Measurements from ENCODE around the gene ALK.

The ALK gene

DNA sequence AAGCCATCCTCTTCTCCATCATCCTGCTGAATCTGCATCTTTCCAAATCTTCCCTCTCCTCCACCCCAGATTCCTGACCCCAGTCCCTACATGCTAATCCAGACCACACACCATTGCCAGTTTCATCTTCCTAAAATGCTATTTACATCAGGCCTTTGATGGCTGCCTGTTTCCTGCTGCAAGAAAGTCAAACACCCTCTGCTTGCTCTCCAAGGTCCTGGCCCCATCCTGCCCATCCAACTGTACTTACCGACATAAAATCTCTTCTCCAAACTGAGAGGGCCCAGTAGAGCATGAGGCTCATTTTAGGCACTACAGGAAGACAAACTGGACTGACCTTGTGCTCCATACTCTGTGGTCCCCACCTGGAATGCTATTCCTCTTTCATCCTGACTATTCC, 19.0 kb downstream of the ALK start:
- H3K27me3 ChIP-seq (ENCODE audit: insufficient read depth, low read depth, severe bottlenecking): no peaks in the 10 kb centered on the region
- TF ChIP-seq, protein P1, sequence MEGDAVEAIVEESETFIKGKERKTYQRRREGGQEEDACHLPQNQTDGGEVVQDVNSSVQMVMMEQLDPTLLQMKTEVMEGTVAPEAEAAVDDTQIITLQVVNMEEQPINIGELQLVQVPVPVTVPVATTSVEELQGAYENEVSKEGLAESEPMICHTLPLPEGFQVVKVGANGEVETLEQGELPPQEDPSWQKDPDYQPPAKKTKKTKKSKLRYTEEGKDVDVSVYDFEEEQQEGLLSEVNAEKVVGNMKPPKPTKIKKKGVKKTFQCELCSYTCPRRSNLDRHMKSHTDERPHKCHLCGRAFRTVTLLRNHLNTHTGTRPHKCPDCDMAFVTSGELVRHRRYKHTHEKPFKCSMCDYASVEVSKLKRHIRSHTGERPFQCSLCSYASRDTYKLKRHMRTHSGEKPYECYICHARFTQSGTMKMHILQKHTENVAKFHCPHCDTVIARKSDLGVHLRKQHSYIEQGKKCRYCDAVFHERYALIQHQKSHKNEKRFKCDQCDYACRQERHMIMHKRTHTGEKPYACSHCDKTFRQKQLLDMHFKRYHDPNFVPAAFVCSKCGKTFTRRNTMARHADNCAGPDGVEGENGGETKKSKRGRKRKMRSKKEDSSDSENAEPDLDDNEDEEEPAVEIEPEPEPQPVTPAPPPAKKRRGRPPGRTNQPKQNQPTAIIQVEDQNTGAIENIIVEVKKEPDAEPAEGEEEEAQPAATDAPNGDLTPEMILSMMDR (IDR thresholded peaks at IDR 0.05; ENCODE audit: low read depth, low read length): no peak

DNA sequence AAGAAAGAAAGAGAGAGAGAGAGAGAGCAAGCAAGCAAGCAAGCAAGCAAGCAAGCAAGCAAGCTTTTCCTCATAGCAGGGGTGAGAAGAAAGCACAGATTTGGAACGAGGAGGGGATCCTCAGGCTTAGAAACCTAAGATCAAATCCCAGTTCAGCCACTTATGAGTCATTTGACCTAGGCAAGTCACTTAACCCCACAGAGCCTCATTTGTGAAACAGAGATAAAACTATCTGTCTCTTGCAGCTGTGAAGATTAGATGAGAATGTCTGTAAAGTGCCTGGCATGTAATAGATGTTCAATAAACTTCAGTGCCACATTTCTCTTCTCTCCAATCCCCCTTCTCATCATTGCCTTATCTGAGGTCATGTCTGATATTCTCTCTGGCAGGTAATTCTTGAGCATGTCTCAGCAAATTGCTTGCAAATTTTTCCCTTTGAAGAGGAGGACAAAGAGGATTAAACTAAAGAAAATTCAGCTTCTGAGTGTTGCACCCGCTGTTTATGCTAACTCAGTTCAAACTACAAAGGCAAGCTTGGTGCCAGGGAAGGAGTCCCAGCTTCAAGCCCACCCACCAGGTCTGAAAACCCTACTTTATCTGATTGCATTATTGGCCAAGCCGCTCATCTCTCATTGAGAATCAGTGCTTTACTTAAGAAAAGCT, 20.3 kb downstream of the ALK start:
- Histone ChIP-seq H3K36me3 (no peaks in the 10 kb centered on the region), H3K4me3 (ENCODE audit: low read depth, low read length) (no peak overlapping the region), H3K27ac (no peak overlapping the region), H3K9me3 (ENCODE audit: severe bottlenecking) (no peaks in the 10 kb centered on the region), H3K27me3 (ENCODE audit: insufficient read depth, low read depth, severe bottlenecking) (no peaks in the 10 kb centered on the region)
- TF ChIP-seq, protein P1 (IDR thresholded peaks at IDR 0.05; ENCODE audit: low read depth, low read length): no peak
- DNase-seq: no peak

More for the DNA sequence above, 19.0 kb downstream of the ALK start:
- Histone ChIP-seq H3K27ac (no peak overlapping the region), H3K9me3 (ENCODE audit: severe bottlenecking) (no peaks in the 10 kb centered on the region), H3K4me3 (ENCODE audit: low read depth, low read length) (no peak overlapping the region), H3K36me3 (no peaks in the 10 kb centered on the region)
- DNase-seq: no peak

DNA sequence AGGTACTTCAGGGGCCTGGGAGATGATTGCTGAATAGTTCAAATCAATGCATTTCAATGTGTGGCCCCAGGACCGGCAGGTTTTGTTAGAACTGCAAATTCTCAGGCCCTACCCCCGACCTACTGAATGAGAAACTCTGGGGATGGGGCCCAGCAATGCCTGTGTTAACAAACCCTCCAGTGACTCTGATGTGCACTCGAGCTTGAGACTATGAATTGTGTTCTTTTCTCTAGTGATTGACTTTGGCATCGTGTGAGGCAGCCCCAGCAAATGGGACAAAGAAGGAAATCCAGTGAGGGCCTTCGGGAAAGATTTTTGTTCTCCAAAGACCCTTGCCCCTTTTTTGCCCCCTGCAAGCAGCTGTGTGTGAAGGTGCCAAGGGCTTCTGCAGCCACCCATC, 22.4 kb downstream of the ALK start:
- no peaks in the 10 kb centered on the region for H3K9me3 ChIP-seq (ENCODE audit: severe bottlenecking)
- TF ChIP-seq, protein P1 (IDR thresholded peaks at IDR 0.05; ENCODE audit: low read depth, low read length): no peak
- no peak for DNase-seq
- H3K27me3 ChIP-seq (ENCODE audit: insufficient read depth, low read depth, severe bottlenecking): no peaks in the 10 kb centered on the region
- no peak overlapping the region for H3K27ac ChIP-seq
- no peaks in the 10 kb centered on the region for H3K36me3 ChIP-seq
- H3K4me3 ChIP-seq (ENCODE audit: low read depth, low read length): no peak overlapping the region

DNA sequence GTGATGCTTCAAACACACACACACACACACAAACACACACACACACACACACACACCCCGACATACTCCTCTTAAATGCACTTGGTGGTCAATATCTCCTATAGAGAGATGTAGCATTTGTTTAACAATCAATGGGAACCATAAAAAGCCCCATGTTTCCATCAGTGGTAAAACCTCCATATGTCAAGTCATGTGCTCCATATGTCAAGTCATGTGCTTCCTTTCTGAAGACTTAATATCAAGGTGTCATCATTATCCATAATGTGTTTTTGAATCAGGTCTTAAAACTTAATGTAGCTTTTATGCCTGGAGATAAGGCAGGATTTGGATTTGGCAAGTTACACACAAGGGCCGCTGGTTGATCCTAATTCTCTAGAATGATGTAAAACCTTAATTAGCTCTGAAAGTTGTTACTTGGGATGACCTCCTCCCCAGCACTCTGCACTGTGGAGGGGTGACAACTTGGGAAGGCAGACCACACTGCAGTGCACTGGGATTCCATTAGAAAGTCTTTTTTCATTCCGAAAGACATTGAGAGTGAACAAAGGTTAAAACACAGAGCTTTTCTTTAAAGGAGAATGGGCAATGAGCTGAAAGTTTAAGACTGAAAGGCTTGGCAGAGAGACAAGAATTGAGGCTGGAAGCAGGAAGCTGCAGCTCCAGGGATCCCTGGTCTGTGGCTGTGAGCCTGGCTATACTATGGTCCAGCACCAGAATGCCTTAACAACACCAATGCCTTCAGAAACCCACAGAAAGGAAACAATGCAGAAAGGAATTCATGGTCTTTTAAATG, 26.4 kb downstream of the ALK start:
- TF ChIP-seq, protein P1 (IDR thresholded peaks at IDR 0.05; ENCODE audit: low read depth, low read length): no peak
- H3K27me3 ChIP-seq (ENCODE audit: insufficient read depth, low read depth, severe bottlenecking): no peaks in the 10 kb centered on the region
- H3K36me3 ChIP-seq: no peaks in the 10 kb centered on the region
- no peak overlapping the region for H3K4me3 ChIP-seq (ENCODE audit: low read depth, low read length)
- peak overlapping the region; percentile 3 for H3K27ac ChIP-seq
- H3K9me3 ChIP-seq (ENCODE audit: severe bottlenecking): no peaks in the 10 kb centered on the region
- DNase-seq: peak; percentile 34

DNA sequence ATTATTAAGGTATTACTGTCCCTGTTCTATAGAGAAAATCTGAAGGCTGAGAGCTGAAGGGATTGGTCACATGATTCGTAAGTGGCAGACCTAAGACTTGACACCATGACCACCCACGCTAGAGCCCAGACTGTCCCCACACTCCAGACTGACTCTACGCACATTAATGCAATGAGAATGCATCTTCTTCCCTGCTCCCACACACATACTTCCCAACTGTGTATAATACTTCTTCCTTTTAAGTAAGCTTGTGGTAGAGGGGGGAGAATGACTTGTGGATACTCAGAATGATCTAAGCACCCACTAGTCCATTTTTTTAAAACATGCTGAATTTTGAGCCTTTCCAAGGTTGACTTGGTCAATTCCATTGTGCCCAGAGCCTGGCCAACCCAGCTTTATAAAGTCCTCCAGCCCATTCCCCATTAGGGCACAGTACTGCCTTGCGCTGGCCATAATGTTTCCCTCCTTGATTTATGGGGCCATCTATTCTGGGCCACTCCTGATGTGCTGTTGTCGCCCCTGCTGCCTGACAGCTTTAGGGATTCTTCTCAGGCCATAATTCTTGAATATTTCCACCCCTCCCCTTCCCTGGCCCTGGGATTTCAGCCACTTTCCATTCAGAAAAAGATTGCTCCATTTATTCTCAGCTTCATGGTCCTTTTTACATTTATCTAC, 28.7 kb downstream of the ALK start:
- TF ChIP-seq, protein P1 (IDR thresholded peaks at IDR 0.05; ENCODE audit: low read depth, low read length): no peak
- no peak for DNase-seq

More for the DNA sequence above, 28.7 kb downstream of the ALK start:
- Histone ChIP-seq H3K27ac (no peak overlapping the region), H3K4me3 (ENCODE audit: low read depth, low read length) (no peak overlapping the region), H3K27me3 (ENCODE audit: insufficient read depth, low read depth, severe bottlenecking) (no peaks in the 10 kb centered on the region), H3K36me3 (no peaks in the 10 kb centered on the region), H3K9me3 (ENCODE audit: severe bottlenecking) (no peaks in the 10 kb centered on the region)

Data from WERI-Rb-1 (cell line).